K562 (cell line): ENCODE results near the gene RELA. TPM values are rescaled to one million over a fixed set of nuclear protein-coding genes. Genes with fewer than 3 reads are reported as not detected.

Experiments used
- AFF1 ChIP-seq, 2 experiments: fragments of 450-650 bp; IDR thresholded peaks; 2 replicates each; pipeline ENCODE4 v1.6.1; 2018; ENCODE audit warnings: mild to moderate bottlenecking in 2 of 2, low read depth in 1 of 2; ENCODE audit not compliant: partially characterized antibody in 2 of 2
- ELF1 ChIP-seq: fragments of 200-800 bp; sonication (Bioruptor generic); IDR thresholded peaks from 2 replicates; pipeline ENCODE4 v1.6.1; 2016; ENCODE audit warnings: missing genetic modification characterization, missing compliant biosample characterization
- ELK1 ChIP-seq: sonication (generic); formaldehyde crosslinking; IDR thresholded peaks from 2 replicates; pipeline ENCODE4 v1.8.1; 2022; ENCODE audit warnings: missing genetic modification reagents
- ESRRB ChIP-seq: fragments of 250-450 bp; sonication (Bioruptor Pico); IDR thresholded peaks from 2 replicates; pipeline ENCODE4 v1.5.0; 2020; ENCODE audit warnings: mild to moderate bottlenecking, moderate library complexity, borderline replicate concordance
- GMEB1 ChIP-seq: fragments of 250-450 bp; sonication (Bioruptor Pico); IDR thresholded peaks from 2 replicates; pipeline ENCODE4 v1.4.0; 2020; ENCODE audit warnings: mild to moderate bottlenecking
- HNRNPK ChIP-seq: fragments of 200-400 bp; formaldehyde crosslinking; IDR thresholded peaks from one replicate; pipeline ENCODE4 v1.6.1; 2018; ENCODE audit warnings: mild to moderate bottlenecking, low read depth, low read length; ENCODE audit not compliant: poor library complexity, severe bottlenecking
- NBN ChIP-seq: fragments of 450-650 bp; IDR thresholded peaks from 2 replicates; pipeline ENCODE4 v1.6.1; 2016; ENCODE audit warnings: low read depth, mild to moderate bottlenecking
- PHF20 ChIP-seq: fragments of 450-650 bp; IDR thresholded peaks from 2 replicates; pipeline ENCODE4 v1.6.1; 2018; ENCODE audit not compliant: partially characterized antibody
- TAL1 ChIP-seq: fragments of 450-650 bp; IDR thresholded peaks from 2 replicates; pipeline ENCODE4 v1.6.1; 2016; ENCODE audit warnings: mild to moderate bottlenecking
- TCF3 ChIP-seq: sonication (generic); formaldehyde crosslinking; IDR thresholded peaks from 2 replicates; pipeline ENCODE4 v1.4.0; 2020; ENCODE audit warnings: mild to moderate bottlenecking, missing genetic modification reagents
- USF2 ChIP-seq: sonication (generic); formaldehyde crosslinking; IDR thresholded peaks from 2 replicates; pipeline ENCODE4 v1.5.0; 2020; ENCODE audit warnings: missing genetic modification reagents
- ZBED1 ChIP-seq: IDR thresholded peaks from 2 replicates; pipeline ENCODE4 v1.6.1; 2014
- ZBTB12 ChIP-seq: fragments of 250-450 bp; sonication (Bioruptor Pico); IDR thresholded peaks from 2 replicates; pipeline ENCODE4 v1.4.0; 2020
- ZC3H11A ChIP-seq: IDR thresholded peaks from 2 replicates; pipeline ENCODE4 v1.6.1; 2012; ENCODE audit warnings: low read depth, low read length, improper control_type of control experiment
- ZNF431 ChIP-seq: sonication (generic); formaldehyde crosslinking; IDR thresholded peaks from 2 replicates; pipeline ENCODE4 v1.8.0; 2022; ENCODE audit warnings: mild to moderate bottlenecking, missing genetic modification reagents
- ZNF583 ChIP-seq: fragments of 250-450 bp; sonication (Bioruptor Pico); IDR thresholded peaks from 2 replicates; pipeline ENCODE4 v1.4.0; 2020
- polyA plus RNA-seq, 8 experiments: library from polyadenylated mRNA; depleted of rRNA in 4 of 8; stranded (reverse) in 5 of 8; unstranded in 3 of 8; fragments of >200 nt; fragmentation: Nextera tagmentation in 2 of 8; fragmentation: Illumina TruSeq in 1 of 8; extraction: Ambion mirVana in 2 of 8; extraction: Trizol in 1 of 8; gene quantifications; 2 replicates each; pipeline versions ENCODE4 v1.2.1 to v1.2.3, GENCODE V29; 2011 to 2014; ENCODE audit warnings: inconsistent platforms in 1 of 8, missing spikeins in 1 of 8
- total RNA-seq, 7 experiments: library from RNA; depleted of rRNA in 6 of 7; stranded (reverse); fragments of >200 nt in 6 of 7; fragmentation: Illumina TruSeq in 2 of 7; extraction: Trizol in 2 of 7; gene quantifications; 2 replicates each; pipeline versions ENCODE4 v1.2.1 to v1.2.3, GENCODE V29; 2011 to 2021; ENCODE audit warnings: low replicate concordance in 1 of 7

RELA gene
- total and polyA plus RNA-seq, 9 of the 15 experiments (the other 6 are each of a cell fraction or from before 2014, with no cell fraction given): 6.0 to 67.4 (median 20.6) TPM

DNA sequence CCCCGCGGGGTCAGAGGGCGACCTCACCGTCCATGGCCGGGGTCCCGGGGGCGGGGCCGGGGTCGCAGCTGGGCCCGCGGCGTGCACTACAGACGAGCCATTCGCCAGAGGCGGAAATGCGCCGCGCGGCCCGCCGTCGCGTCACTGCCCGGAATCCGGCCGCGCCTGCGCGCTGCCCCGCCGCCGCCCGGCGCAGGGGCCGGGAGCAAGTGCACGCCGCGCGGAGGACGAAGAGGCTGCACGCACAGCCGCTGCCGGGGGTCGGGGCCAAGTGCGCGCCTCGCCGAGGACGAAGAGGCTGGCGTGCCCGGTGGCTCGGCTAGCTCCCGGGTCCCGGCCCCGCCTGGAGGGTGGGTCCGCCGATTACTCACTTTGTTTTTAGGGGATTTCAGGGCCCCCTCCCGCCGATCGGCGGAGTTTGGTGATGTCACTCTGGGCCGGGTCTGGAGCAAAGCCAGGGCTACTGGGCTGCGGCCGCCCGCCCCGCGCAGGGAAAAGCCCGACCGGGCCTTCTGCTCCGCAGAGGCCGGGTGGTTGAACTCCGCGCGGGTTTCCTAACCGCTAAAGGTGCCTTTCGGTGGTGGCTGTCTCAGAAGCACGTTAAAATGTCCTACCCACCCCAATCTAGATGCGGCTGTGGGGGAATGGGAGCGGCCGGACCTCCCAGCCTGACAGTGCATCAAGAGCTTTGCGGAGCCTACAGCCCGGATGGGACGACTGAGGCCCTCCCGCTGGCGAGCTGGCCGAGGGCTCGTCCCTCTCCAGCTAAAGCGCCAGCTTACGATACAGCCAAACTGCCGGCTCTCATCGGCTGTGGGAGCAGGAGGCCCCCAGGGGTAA is at the start of gene RELA (continued):
- TF ChIP-seq GMEB1: peak; percentile 57; the same call in 1 of the 2 replicates
- TF ChIP-seq ZNF583 (CRISPR knock-in tag): no peak
- TF ChIP-seq ZBED1: no peak
- no peak for TF ChIP-seq TAL1
- peak; percentile 47 for TF ChIP-seq PHF20
- no peak for TF ChIP-seq USF2 (CRISPR knock-in tag)
- TF ChIP-seq ESRRB (CRISPR knock-in tag): no peak
- TF ChIP-seq ZNF431: no peak
- no peak for TF ChIP-seq ZC3H11A
- peak; percentile 41; the same call in 1 of the 2 replicates for TF ChIP-seq ZBTB12 (CRISPR knock-in tag)
- TF ChIP-seq TCF3: no peak
- TF ChIP-seq AFF1 (IDR thresholded peaks at IDR 0.05; ENCODE audit: low read depth in 1 of 2, partially characterized antibody in 2 of 2): peak in 1 of 2 experiments; percentile 24
- 0 out of 2 replicates have a peak, but pooled peaks have one; percentile 26 for TF ChIP-seq NBN
- TF ChIP-seq ELF1: peak; percentile 91
- TF ChIP-seq ELK1: no peak
- no peak for TF ChIP-seq HNRNPK
